ENCODE results near the gene MSI2. TPM values are rescaled to one million over a fixed set of nuclear protein-coding genes. Genes with fewer than 3 reads are reported as not detected.
A peak's percentile ranks its signal among the peaks of the same experiment; 100 is the strongest.
"Not testable (repeated sequence)": the region's sequence is repeated elsewhere in the genome, so short reads cannot be mapped to it uniquely, and the experiment has no call there.

The MSI2 gene
- total RNA-seq, 1 experiment from 2014 or later: 76.6 TPM

- no peaks in the 10 kb centered on the region for H3K27me3 ChIP-seq
- H3K4me1 ChIP-seq: no peaks in the 10 kb centered on the region; the same call in 1 of the 2 replicates
- H3K27ac ChIP-seq: no peak overlapping the region
- 0 out of 2 replicates have a peak, but pooled peaks cover 2% of the 10 kb centered on the region for H3K36me3 ChIP-seq
- DNase-seq: no peak
- no peaks in the 10 kb centered on the region for H3K9me3 ChIP-seq (replicated peaks)
- H3K4me3 ChIP-seq: no peak overlapping the region
Observed at GRCh38 chr17:57494443-57494842, 238.1 kb downstream of the MSI2 start.

DNA sequence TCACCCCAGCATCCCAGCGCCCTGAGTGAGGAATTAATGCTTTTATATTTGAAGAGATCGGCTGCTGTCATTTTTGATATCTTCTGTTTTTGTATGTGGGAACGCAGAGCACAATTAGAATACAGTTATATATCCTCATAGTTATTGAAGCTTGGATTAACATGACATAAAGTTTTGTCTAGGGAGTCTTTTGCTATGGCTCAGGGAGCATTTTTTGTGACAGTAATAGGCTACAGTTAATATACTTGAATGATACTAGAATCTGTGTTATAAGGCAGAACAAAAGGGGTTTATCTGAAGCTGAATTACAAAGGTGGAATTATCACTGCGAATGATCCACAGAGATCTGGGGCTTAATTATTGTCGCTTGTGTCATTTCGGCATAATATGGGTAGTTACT is 239.4 kb downstream of the MSI2 start:
- H3K4me1 ChIP-seq: no peaks in the 10 kb centered on the region
- 0 out of 2 replicates have a peak, but pooled peaks cover 2% of the 10 kb centered on the region for H3K36me3 ChIP-seq
- H3K27ac ChIP-seq: no peak overlapping the region
- H3K9me3 ChIP-seq (replicated peaks): no peaks in the 10 kb centered on the region
- no peak overlapping the region for H3K4me3 ChIP-seq
- no peaks in the 10 kb centered on the region for H3K27me3 ChIP-seq
- DNase-seq: no peak

DNA sequence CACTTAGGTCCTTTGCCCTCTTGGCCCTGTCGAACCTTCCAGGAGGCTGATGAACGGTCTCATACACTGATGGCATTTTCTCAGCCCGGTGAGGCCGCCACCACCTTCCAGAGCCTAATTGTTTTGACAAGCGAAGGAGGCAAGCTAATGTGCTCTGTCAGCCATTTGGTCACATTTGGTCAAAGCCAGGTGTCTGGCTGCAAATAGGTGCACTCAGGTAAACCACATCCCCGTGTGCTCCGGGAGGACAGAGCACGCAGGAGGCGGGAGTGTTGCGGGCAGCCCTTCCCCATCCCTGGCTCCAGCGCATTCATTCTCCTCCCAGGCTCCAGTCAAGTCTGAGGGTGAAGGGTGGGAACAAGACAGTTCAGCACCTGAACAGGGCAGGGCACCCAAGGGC is 240.1 kb downstream of the MSI2 start:
- no peak for DNase-seq
- Histone ChIP-seq H3K4me1 (no peaks in the 10 kb centered on the region), H3K27me3 (no peaks in the 10 kb centered on the region), H3K9me3 (replicated peaks) (no peaks in the 10 kb centered on the region), H3K36me3 (0 out of 2 replicates have a peak, but pooled peaks cover 2% of the 10 kb centered on the region), H3K4me3 (no peak overlapping the region), H3K27ac (no peak overlapping the region)

DNA sequence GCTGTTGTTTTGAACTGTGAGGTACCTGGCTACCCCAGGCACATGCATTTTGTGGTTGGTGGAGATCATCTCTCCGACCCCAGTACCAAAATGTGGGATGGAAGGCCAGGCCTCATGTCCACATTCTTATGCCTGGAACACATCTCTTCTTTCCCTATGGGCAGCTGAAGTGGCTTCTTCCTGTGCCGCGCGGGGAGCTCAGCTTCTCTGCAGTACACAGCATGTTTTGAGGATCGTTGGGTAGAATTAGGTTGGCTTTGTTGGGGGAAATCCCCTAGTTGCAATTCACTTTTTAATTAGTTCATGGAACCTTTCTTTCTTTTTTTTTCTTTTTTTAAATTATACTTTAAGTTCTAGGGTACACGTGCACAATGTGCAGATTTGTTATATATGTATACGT is 242.1 kb downstream of the MSI2 start:
- 0 out of 2 replicates have a peak, but pooled peaks cover 2% of the 10 kb centered on the region for H3K36me3 ChIP-seq
- no peaks in the 10 kb centered on the region for H3K27me3 ChIP-seq
- no peaks in the 10 kb centered on the region for H3K9me3 ChIP-seq (replicated peaks)
- H3K27ac ChIP-seq: no peak overlapping the region
- no peaks in the 10 kb centered on the region for H3K4me1 ChIP-seq
- no peak overlapping the region for H3K4me3 ChIP-seq
- DNase-seq: no peak

- not testable (repeated sequence) for DNase-seq; H3K4me1 ChIP-seq; H3K9me3 ChIP-seq (replicated peaks); H3K27ac ChIP-seq; H3K27me3 ChIP-seq; H3K36me3 ChIP-seq; H3K4me3 ChIP-seq
Observed at GRCh38 chr17:57499221-57499620, 242.9 kb downstream of the MSI2 start.

DNA sequence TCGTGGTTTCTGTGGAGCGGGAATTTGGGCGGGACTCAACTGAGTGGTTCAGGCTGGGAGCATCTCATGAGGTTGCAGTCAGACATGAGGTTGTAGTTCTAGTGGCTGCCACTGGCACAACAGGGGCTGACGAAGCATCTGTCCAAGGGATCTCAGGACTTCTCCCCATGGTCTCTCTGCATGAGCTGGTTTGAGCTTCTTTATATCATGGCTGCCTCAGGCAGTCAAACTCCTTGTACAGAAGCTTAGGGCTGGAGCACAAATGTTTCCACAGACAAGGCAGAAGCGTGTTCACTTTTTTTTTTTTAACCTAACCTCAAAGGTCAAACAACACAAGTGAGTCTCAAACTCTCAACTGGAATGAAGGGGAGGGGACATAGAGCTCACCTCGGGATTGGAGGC is 243.3 kb downstream of the MSI2 start:
- Histone ChIP-seq H3K27ac (no peak overlapping the region), H3K4me1 (no peaks in the 10 kb centered on the region)

GRCh38 chr17:57501016-57501415 is 244.7 kb downstream of the MSI2 start:
- Histone ChIP-seq H3K27ac (no peak overlapping the region), H3K9me3 (replicated peaks) (no peaks in the 10 kb centered on the region), H3K4me1 (no peaks in the 10 kb centered on the region), H3K36me3 (no peaks in the 10 kb centered on the region), H3K27me3 (no peaks in the 10 kb centered on the region), H3K4me3 (no peak overlapping the region)
- no peak for DNase-seq

More for the DNA sequence above, 243.3 kb downstream of the MSI2 start:
- H3K36me3 ChIP-seq: 0 out of 2 replicates have a peak, but pooled peaks cover 2% of the 10 kb centered on the region
- H3K4me3 ChIP-seq: no peak overlapping the region
- peak; percentile 26 to 37 for DNase-seq
- H3K27me3 ChIP-seq: no peaks in the 10 kb centered on the region
- H3K9me3 ChIP-seq (replicated peaks): no peaks in the 10 kb centered on the region

GRCh38 chr17:57502022-57502421 is 245.7 kb downstream of the MSI2 start:
- DNase-seq: no peak
- H3K27ac ChIP-seq: no peak overlapping the region
- no peaks in the 10 kb centered on the region for H3K9me3 ChIP-seq (replicated peaks)
- H3K36me3 ChIP-seq: no peaks in the 10 kb centered on the region
- no peak overlapping the region for H3K4me3 ChIP-seq
- no peaks in the 10 kb centered on the region for H3K4me1 ChIP-seq
- H3K27me3 ChIP-seq: no peaks in the 10 kb centered on the region

DNA sequence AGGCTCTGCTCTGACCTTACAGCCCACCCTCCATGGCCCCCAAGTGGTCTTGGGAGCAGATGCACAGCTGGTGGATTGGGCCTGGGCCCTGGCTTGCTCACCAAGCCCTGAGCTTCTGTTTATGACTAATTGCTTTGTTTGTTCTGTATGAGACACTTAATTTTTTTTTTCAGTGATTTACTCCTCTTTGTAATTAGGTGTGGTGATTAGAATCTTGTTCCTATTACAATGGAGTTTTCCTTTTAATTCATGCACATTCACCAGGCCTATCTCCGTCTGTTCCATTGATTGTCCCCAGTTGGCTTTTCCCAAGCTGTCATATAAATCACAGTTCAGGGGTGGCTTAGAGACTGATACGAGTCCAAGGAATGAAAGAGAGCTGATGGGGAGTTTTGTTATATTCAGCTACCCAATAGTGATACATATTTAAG is 246.5 kb downstream of the MSI2 start:
- no peak for DNase-seq
- Histone ChIP-seq H3K4me1 (no peaks in the 10 kb centered on the region), H3K36me3 (no peaks in the 10 kb centered on the region), H3K9me3 (replicated peaks) (no peaks in the 10 kb centered on the region), H3K4me3 (no peak overlapping the region), H3K27ac (no peak overlapping the region), H3K27me3 (no peaks in the 10 kb centered on the region)

DNA sequence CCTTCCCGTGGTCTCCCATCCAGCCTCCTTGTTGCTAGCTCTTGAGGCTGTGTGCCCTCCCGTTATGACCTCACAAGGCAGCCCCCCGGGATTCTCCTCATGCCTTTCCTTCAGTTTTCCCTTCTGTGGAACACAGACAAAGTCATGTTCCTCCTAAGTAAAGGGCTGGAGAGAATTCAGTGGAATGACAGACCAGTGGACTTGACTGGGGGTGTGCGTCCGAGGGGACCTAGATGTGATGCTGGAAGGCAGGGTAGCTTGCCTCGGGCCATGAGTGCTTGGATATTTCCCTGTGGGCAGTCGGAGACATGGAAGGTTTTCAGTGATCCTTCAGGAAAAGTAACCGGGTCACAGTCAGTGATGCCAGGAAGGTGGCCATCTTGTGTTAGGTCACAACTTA is 247.9 kb downstream of the MSI2 start:
- H3K9me3 ChIP-seq (replicated peaks): no peaks in the 10 kb centered on the region
- no peaks in the 10 kb centered on the region for H3K27me3 ChIP-seq
- H3K27ac ChIP-seq: no peak overlapping the region
- no peaks in the 10 kb centered on the region for H3K36me3 ChIP-seq
- DNase-seq: no peak
- H3K4me3 ChIP-seq: no peak overlapping the region
- H3K4me1 ChIP-seq: no peaks in the 10 kb centered on the region

DNA sequence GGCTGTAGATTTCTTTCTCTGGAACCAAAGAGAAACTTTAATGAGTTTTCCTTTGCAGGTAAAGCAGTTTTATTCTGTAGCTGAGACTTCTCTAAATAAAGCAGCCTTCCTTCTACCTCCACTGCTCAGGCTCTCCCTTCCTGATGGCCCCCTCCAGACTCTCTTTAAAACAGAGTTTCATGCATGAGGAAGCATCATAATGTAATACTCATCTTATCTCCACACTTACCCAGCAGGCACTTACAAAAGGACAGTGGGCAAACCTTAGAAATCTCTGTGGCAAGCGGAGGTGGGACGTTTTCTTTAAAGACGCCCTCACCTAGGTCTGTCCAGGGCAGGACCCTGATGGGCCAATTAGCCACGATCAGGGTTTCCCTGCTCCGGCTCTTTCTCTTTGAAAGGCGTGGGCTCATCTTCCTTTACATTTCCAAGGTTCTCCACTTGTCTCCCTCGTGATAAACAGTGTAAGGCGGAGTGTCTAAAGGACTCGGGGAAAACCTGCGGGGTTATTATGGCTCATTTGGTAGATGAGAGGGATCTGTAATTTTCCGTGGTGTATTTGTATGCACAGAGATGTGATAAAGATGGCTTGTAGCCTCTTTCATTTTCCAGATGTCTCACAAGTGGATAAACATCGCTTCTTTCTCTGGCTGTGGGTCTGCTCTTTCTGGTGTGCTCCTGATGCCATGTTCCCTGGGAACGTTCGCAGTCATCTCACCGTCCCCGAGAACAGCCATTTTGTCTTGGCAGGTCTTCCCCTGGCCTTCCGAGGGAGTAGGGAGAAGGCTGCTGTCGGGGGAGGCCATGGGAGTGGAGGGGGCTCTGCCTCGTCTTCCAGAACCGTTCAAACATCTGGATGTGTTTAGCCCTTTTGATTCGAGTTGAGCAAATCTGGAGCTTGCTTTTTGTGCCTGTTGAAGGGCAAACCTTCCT is 249.8 kb downstream of the MSI2 start:
- Histone ChIP-seq H3K4me1 (peaks cover 1% of the 10 kb centered on the region; the same call in 1 of the 2 replicates), H3K27me3 (no peaks in the 10 kb centered on the region), H3K9me3 (replicated peaks) (no peaks in the 10 kb centered on the region), H3K4me3 (no peak overlapping the region), H3K36me3 (no peaks in the 10 kb centered on the region), H3K27ac (no peak overlapping the region)
- DNase-seq: no peak

DNA sequence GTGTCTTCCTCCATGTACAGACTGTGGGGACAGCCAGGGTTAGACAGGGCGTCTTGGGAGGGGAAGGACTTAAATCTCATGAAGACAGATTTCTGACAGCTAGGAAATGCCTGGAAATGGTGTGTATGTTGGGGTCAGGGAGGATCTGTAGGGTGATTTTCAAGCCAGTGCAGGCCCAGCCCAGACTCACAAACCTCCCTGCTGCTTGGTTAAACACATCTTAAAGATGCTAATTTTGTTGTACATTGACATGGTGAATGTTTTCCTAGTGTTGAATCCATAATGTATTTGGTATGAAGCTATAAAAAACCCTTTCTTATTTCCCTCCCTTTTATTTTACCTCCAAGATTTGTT is 250.4 kb downstream of the MSI2 start:
- Histone ChIP-seq H3K27ac (no peak overlapping the region), H3K27me3 (no peaks in the 10 kb centered on the region), H3K4me3 (no peak overlapping the region), H3K9me3 (replicated peaks) (no peaks in the 10 kb centered on the region), H3K4me1 (peaks cover 8% of the 10 kb centered on the region), H3K36me3 (no peaks in the 10 kb centered on the region)
- DNase-seq: no peak

GRCh38 chr17:57507828-57508227 is 251.5 kb downstream of the MSI2 start:
- H3K27ac ChIP-seq: no peak overlapping the region
- H3K36me3 ChIP-seq: no peaks in the 10 kb centered on the region
- no peak for DNase-seq
- H3K4me3 ChIP-seq: no peak overlapping the region
- peaks cover 16% of the 10 kb centered on the region for H3K4me1 ChIP-seq
- no peaks in the 10 kb centered on the region for H3K27me3 ChIP-seq
- no peaks in the 10 kb centered on the region for H3K9me3 ChIP-seq (replicated peaks)

- Histone ChIP-seq H3K4me1 (peaks cover 16% of the 10 kb centered on the region), H3K4me3 (no peak overlapping the region), H3K27me3 (no peaks in the 10 kb centered on the region), H3K27ac (no peak overlapping the region), H3K36me3 (no peaks in the 10 kb centered on the region), H3K9me3 (replicated peaks) (no peaks in the 10 kb centered on the region)
- no peak for DNase-seq
Observed at GRCh38 chr17:57508671-57509070, 252.3 kb downstream of the MSI2 start.

DNA sequence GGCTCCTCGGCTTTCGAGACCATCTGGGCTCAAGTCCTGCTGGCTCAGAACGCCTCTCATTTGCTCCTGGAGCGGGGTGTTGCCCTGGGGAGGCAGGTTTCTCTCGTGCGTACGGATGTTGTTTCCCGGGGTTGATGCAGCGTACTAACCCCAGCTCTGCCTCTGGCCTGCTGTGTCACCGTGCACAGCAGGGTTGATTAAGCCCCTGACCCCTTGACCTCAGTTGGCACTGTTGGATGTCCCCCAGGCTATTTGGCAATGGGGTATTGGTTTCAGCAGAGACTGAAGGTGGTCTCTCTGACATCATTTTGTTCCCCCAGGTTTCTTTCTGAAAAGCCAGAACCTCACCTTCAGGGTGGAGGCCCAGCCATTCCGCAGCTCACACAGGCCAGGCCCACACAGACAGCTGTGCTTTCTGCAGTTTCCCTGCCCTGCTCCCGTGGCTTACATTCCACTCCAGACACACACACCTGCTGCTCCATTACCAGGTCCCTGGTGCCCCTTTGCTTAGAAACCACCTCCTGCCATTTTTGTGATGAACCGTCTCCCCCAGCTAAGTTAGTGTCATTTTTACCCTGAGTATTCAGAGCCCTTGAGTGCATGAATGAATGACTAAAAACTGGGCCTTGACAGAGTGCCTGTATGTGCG is 255.3 kb downstream of the MSI2 start:
- Histone ChIP-seq H3K27me3 (no peaks in the 10 kb centered on the region), H3K4me1 (peaks cover 16% of the 10 kb centered on the region), H3K36me3 (no peaks in the 10 kb centered on the region), H3K9me3 (replicated peaks) (no peaks in the 10 kb centered on the region), H3K4me3 (no peak overlapping the region), H3K27ac (no peak overlapping the region)
- peak in 1 of 2 experiments; percentile 38 for DNase-seq

All from SJCRH30 (cell line).